ENCODE data around the gene SAP30.

The SAP30 gene, protein sequence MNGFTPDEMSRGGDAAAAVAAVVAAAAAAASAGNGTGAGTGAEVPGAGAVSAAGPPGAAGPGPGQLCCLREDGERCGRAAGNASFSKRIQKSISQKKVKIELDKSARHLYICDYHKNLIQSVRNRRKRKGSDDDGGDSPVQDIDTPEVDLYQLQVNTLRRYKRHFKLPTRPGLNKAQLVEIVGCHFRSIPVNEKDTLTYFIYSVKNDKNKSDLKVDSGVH

DNA sequence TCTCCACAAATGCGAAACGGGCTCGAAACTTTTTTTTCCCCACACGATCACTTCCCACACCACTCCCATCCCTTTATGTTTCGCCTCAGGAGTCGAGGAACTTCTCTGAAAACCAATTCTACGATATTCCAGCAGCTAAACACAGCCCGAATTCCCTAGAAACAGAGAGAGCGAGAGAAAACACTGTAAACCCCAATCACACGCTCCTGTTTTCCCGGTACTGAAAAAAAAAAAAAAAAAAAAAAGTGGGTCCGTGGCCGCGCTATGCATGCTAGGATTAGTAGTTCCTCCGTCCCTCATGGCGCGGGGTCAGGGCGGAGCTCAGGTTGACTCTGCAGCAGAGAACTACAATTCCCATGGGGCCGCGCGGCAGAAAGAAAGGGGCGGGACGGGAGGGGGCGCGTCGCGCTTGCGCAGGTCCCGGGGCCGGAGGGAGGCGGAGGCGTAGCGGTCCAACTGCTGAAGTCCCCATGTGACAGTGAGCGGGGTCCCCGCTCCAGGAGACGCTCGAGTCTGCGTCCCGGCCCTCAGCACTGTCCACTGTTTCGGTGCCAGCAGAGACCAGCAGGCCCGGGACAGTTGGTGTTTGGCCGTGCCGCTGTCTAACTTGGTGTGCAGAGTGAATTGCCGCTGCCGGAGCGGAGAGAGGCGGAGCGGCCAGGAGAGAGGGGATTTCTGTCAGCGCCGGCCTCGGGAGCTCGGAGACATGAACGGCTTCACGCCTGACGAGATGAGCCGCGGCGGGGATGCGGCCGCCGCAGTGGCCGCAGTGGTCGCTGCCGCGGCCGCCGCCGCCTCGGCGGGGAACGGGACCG, at the start of gene SAP30:
TSS of gene SAP30 (plus strand) at position 478 of the 815 bp plus-strand sequence. CDS start at position 707, 229 bp downstream.
- DNase-seq (ENCODE audit: low read depth, low spot score) = peak; percentile 98

DNA sequence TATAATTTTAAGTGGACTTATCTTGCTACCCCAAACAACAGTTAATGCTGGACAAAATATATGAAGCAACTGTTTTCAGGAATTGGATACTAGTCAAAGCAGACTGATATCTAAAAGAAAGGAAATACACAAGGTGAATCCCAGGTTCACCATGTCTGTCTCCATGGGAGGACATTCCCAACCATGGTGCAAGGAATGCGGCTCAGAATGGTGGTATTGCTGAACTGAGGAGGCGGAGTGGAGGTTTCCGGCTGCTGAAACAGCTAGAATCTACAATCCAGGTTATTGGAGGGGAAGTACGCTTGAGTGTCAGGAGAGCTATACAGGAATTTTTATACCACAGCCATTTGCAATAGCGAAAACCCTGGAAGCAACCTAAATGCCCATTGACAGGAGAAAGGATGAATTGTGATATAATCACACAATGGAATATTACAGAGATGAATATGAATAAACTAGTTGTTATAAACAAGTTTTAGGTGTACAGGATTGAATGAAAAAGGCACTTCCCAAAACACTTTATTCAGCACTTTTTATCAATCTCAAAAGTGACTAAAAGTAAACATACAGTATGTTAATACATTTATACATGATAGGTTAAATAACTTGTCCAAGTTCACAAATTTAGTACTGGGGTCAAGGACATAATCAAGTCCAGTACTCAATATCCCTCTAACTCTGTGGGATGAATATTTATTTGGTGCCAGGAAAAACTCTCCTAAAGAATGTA, 45.6 kb upstream of the SAP30 start:
- DNase-seq (ENCODE audit: low read depth, low spot score) = no peak

DNA sequence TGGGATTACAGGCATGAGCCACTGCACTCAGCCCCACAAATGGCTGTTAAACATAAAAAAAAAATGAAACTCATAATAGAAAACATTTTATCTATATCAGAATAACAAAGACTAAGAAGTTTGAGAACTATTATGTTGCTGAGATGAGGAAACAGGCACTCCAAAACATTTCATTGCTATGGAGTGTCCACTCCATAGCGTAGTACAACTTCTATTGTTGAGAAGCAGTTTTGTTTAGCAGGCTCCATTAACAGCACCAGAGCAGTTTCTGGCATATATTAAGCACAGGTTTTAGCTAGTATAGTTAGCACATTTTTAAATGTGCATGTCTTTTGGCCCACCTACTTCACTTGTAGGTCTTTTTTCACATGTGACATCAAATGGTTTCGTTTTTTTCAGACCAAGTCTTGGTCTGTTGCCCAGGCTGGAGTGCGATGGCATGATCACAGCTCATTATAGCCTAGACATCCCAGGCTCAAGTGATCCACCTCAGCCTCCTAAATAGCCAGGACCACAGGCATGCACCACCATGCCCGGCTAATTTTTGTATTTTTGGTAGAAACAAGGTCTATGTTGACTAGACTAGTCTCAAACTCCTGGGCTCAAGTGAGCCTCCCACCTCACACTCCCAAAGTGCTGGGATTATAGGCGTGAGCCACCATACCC, 42.4 kb upstream of the SAP30 start:
- no peak for DNase-seq (ENCODE audit: low read depth, low spot score)

DNA sequence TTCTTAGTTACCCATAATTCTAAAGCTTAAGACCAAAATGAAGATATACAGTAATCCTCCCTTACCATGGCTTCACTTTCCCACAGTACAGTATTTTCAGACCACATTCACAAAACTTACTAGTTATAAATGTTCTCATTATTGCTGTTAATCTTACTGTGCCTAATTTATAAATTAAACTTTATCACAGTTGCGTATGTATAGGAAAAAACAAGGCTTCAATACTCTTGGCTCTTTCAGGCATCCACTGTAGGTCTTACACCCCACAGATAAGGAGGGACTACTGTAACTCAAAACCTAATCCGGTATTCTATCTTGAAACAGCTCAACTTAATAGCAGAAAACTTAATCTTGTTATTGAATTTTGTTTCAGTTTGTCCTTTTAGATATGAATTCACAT, 40.2 kb upstream of the SAP30 start:
- DNase-seq (ENCODE audit: low read depth, low spot score) = no peak

DNA sequence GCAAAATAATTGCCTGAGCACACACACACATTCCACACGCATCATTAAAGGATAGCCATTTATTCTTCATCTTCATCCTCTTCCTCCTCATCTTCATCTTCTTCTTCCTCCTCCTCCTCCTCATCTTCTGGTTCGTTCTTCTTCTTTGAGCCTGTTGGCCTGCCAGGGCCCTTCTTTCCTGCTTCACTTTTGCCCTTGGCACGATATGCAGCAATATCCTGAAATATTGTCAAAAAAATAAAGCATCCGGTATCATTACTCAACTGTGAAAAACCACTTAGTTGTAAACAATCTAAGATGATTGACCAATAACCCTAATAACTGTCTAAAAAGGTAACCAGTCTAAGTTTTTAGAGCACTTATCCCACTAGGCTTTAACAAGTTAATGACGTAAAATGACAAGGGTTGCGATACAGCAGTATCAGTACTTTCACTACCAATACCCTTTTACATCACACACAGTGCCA, 38.7 kb upstream of the SAP30 start:
- DNase-seq (ENCODE audit: low read depth, low spot score) = no peak

DNA sequence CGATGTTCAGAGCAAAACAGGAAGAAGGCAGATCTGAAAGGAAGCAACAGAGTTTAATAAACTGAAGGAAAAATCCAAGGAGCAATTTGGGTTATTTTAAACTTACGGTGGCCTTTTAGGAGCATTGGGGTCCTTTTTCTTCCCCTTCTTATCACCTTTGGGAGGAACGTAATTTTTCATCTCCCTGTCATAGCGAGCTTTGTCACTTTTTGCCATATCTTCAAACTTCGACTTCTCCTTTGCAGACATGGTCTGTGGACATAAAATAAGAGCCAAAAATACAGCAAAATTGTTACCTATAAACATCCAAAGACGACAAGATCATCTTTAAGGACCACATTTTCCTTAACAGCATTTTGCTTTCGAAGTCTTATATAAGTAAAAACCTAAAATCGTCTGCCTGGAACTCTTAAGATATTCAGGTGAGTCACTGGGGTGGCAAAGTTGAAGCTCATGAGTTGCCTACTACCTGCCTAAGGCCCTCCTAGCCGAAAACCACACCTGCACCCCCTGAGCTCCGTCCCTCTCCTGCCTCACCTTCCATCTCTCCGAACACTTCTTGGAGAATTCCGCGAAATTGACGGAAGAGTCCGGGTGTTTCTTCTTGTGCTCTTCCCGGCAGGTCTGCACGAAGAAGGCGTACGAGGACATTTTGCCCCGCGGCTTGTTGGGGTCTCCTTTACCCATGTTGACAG, 37.6 kb upstream of the SAP30 start:
- peak; percentile 39 for DNase-seq (ENCODE audit: low read depth, low spot score)

DNA sequence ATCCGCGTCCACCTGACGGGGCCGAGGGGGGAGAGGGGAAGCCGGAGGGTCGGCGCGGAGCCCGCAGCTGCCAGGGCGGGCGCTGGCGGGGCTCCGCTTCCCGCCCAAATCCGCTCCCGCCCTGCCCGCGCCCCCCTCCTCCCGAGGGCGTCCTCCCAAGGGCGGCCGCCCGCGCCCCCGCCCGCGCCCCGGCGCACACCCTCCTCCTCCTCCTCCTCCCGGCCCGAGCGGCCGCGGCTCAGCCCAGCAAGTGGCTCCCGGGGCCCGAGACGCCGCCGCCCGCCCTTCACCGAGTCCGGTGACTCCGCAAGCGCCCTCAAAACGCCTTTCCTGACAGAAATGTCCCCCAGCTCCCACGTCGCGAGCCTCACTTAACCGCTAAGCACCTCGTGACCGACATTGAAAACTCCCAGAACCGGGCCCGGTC, 37.1 kb upstream of the SAP30 start:
- DNase-seq (ENCODE audit: low read depth, low spot score) = no peak

DNA sequence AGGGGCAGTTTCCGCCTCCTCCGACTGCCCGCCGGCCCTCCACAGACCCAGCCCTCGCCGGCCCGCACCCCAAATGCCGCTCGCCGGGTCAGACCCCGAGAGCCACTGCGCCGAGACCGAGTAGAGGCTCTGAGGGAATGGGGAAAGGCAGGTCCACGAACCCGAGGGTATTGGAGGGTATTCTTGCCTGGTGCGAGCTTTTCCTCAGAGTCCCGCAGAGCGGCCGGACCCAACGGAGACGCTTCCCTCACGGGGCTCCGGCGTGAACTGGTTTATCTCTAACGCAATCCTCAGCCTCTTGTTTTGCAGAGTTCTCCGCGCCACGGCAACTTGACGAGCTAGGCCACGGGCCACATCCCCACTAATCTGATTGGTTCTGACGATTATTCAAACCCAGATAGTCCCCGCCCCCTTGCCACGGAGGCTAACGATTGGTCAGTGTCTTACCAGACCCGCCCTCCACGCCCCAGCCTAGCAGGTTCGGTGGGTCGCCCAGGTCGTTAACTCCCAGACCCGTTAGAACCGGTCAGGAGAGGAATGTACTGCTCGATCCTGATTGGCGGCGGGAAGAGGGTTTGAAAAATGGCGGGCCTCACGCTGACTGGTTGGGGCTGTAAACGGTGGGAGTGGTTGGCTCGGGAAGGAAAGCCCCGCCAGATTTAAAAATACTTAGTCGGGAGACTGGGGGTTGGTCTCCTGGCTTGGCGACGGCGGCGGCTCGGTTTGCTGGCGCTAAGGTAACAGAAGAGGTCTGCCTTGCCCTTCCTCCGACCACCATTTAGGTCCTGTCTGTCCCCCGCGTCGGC, 36.5 kb upstream of the SAP30 start, which contains the start of gene HMGB2:
TSS of gene HMGB2 (minus strand) at position 274 of the 806 bp plus-strand sequence. CDS start 709 bp downstream, outside the sequence.
- DNase-seq (ENCODE audit: low read depth, low spot score) = peak; percentile 100

DNA sequence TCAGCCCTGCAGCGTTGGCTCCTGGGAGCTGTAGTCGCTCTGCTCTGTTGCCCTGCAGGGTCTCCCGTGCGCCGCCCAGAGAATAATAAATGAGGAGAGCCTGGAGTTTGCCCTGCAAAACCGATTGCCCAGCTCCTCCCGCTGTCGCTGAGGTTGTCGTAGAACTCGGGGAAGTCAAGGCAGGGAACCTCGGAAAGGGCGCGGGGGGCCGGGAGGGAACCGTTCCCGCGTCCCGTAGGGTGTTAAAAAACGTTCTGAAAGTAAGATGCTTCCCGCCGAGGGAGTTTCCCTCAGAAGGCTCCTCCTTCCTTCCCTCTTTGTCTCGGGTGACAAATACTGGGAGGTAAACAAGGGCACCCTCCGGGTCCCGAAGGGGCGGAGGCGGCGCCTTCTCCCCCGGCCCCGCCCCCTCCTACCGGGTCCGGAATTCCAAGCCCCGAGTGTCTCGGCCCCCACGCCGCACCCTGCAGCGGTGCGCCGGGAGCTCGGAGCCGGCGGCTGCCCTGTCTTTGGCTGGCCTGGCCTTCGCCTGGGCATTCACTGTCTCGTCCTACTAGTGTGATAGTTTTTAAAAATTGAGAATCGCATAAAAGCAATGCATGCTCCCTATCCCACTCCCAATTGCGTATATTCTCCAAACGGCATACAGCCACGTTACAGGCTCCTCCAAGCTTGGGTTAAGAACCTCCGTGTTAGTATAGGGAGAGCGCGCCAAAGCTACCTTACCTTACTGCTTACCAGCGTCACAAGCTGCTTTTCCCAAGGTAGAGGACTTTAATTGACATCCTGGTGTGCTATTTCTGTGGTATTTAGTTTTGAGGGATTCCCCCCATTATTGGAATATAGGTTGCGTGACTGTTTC, 35.6 kb upstream of the SAP30 start:
- peak; percentile 97 for DNase-seq (ENCODE audit: low read depth, low spot score)

DNA sequence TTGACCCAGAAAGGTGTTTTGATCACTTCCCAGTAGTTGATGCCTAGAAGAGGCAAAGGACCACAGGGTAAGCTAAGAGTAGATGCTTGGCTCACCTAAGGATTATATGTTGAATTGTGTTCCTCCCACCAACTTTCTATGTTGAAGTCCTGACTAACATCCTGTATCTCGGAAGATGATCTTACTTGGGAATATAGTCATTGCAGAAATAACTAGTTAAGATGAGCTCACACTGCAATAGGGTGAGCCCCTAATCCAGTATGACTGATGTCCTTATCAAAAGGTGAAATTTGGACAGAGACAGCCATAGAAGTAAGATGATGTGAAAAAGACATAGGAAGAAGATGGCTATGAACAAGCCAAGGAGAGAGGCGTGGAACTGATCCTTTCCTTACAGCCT, 33.3 kb upstream of the SAP30 start:
- no peak for DNase-seq (ENCODE audit: low read depth, low spot score)

DNA sequence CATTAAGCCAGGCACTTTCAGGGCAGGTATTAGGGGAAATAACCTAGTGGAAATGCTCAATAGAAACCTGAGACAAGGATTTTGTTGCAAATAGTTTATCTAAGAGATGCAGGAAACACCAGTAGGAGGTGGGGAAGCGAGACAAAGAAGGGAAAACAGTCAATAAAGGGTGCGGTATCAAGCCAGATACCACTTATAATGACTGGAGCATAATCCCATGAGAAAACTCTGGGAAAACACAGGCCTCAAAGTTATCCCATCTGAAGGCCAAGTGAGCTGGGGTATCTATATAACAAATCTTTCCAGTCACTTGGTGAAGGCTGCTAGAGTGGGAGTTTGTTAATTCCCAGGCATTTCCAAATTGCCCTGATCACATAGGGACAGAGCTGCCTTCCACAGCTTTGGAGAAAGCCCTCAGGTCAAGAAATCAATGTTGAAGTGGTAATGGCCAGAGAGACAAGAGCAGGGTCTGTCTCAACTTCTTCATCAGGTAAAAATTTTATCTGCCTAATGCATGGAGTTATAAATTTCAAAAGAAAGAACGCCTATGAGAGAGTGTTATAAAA, 26.8 kb upstream of the SAP30 start:
- peak; percentile 30 for DNase-seq (ENCODE audit: low read depth, low spot score)

DNA sequence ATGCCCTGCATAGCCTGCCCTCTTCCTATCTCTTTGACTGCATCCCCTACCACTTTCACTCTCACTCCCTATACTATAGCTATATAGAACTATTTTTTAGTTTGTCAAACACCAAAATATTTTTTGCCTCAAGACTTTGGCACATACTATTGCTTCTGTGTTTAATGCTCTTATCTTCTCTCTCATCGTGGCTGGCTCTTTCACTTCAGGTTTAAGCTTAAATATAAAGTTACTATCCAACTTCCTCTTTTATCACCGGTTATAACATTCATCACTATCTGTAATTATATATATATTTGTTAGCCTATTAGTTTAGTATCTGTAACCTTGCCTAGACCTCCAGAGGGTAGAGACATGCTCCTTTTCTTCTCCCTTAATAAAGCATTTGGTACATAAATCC, 25.1 kb upstream of the SAP30 start:
- DNase-seq (ENCODE audit: low read depth, low spot score) = no peak

DNA sequence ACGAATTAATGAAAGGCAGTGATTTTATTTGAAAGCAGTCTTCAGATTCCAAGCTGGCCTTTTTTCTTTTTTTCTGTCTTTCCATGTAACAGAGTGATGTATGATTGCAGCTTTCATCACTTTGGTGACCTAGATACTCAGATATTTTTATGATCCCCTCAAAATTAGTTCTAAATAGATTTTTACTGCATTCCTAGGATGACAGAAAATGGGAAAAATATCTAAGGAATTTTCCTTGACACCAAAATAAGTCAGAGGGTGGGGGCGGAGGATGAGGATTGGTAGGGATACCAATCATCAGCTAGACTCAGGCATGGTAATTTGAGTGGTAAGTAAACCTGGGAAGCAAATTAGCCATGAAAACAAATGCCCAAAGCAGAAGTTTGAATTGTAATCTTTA, 24.7 kb upstream of the SAP30 start:
- no peak for DNase-seq (ENCODE audit: low read depth, low spot score)

DNA sequence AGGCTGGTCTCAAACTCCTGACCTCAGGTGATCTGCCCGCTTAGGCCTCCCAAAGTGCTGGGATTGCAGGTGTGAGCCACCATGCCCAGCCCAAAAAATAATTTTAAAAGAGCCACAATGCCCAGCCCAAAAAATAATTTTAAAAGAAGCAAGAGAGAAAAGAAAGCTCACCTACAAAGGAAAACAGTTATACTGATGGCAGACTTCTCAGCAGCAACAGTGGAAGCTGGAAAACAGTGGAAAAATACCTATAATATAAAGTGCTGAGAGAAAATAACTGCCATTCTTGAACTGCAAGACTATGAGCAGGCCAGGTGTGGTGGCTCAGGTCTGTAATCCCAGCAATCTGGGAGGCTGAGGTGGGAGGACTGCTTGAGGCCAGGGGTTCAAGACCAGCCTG, 23.3 kb upstream of the SAP30 start:
- DNase-seq (ENCODE audit: low read depth, low spot score) = no peak

DNA sequence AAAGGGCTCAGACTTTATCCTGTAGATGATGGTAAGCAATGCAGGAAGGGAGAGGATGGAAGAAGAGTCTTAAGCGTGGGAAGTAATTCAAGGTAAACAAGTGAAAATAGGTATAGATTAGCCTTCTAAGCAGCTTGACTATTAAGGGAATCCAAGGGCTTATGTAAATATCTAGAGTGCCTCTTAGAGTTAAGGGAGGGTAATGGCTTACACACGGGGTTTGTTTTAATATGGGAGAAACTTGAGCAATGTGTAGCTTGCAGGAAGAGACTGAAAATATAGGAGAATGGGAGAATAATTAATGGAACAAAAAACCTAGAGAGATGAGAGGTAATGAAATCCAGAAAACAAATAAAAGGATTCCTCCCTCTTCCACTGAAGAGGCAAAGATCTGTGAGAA, 12.8 kb upstream of the SAP30 start:
- DNase-seq (ENCODE audit: low read depth, low spot score) = no peak

DNA sequence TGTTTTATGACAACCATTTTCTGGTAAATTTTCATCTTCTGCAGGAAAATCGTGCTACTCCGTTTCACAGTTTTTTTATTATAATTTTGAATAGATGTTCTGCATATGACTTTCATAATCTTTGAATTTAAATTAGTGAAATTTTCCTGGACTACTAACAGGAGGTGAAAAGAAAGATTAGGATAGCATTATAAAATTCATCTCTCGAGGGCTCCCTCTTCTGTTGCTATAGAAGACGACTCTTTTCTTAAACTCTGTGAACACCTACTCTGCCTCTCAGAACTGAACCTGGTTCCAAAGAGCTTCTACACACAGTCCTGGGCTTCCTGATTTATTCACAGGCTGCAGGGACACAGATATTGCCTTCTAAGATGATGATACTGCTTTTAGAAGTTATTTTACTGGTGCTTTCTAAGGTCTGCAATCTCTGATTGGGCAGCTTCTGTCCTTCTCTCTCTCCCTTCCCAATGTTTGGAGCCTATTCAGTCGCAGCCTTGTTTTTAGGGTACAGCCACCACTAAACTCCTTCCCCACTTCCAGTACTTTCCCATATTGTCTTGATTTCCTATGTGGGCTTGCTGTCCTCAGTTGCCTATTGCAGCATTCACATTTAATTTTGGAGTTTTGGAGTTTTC, 10.1 kb upstream of the SAP30 start:
- DNase-seq (ENCODE audit: low read depth, low spot score) = no peak

DNA sequence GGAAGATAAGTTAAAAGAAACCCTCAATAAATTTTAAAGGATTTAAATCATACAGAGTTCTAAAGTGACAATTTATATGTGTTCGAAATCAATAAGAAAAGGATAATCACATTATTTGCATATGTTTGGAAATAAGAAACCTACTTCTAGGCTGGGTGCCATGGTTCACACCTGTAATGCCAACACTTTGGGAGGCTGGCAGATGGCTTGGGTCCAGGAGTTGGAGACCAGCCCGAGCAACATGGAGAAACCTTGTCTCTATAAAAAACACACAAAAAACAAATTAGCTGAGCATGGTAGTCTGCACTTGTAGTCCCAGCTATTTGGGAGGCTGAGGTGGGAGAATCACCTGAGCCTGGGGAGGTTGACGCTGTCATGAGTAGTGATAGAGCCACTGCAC, 8.1 kb upstream of the SAP30 start:
- DNase-seq (ENCODE audit: low read depth, low spot score) = no peak

DNA sequence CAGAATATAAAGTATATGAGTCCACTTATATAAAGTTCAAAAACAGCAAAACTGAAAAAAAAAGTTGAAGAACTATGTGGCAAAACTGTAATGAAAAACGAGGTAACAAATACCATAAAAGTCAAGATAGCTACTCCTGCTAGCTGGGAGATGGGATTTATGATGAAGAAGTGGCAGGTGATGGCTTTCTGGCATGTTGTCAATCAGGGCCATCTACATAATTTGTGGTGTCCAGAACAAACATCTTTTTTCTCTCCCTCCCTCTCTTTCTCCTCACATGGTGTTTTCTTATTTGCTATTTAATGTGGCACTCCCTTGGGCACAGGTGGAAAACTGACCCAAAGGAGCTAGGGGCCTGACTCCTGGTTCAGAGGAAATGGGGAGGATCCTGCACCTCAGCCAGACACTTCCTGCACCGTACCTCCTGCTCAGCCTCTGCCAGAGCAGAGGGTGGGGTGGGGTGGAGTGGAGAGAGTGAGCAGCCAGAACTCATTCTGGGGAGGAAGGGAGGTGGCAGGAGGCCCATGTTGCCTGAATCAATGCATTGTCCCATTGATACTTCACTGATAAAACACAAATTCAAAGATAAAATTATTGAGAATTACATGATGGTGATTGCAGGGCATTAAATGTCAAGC, 5.3 kb upstream of the SAP30 start:
- no peak for DNase-seq (ENCODE audit: low read depth, low spot score)
